ENCODE data around the gene CCBE1.

CCBE1 gene

DNA sequence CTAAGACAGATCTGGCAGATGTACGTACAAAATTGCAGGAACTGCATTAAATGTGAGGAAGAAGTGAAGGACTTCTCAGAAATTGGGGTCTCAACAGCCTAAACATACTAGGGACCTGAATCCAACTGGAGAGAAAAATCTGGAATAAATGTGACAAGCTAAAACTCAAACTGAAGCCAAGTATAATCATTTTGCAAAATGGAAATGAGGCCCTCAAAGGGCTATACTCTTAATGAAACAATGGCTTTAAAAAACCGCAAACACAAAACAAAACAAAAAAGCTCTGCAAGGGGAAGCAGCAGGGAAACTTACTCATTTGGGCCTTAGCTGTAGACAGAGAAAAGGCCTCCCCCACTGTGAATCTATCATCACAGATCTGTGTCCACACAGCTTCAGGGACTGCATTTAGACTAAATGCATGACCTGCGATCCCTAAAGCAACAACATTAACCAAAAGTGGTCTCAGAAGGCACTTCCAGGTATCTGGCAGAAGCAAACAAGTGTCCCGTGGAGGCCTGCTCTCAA lies 63.2 kb downstream of the CCBE1 start:
- Histone ChIP-seq H3K27me3 (no peaks in the 10 kb centered on the region; a peak in 1 of 22 replicates), H3K4me3 (no peak overlapping the region), H3K9ac (no peak overlapping the region), H3K36me3 (no peaks in the 10 kb centered on the region), H3K4me2 (no peak overlapping the region), H4K20me1 (no peaks in the 10 kb centered on the region), H3K27ac (no peak overlapping the region), H3K4me1 (peaks cover 0 to 15% (median 7%) of the 10 kb centered on the region in 10 experiments; a peak in 9 of 20 replicates), H3K9me3 (replicated peaks in 1 of 11) (peaks cover 0 to 6% (median 0%) of the 10 kb centered on the region in 11 experiments; a peak in 1 of 22 replicates)
- TF ChIP-seq Cebpa-rat (IDR thresholded peaks at IDR 0.05), result no peak

DNA sequence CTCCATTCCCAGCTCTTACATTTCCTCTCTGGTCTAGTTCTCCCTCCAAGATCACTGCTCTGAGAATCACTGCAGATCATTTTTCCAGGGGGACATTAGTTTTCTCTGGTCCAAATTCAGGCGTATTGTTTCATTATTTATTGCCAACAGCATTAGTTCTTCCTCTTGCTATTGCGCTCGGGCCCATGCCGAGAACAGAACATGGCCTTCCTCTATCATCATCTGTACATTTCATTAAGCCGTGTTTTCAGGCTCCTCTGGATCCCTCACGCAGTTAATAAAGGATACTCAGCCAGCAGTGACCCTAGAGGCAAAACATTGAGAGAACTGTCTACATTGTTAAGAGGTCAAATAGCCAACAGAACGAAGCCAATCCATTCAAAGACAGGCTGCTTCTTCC lies 63.9 kb downstream of the CCBE1 start:
- H3K4me2 ChIP-seq, result no peak overlapping the region
- H3K36me3 ChIP-seq, result no peaks in the 10 kb centered on the region
- H3K27ac ChIP-seq, result no peak overlapping the region
- no peak overlapping the region for H3K9ac ChIP-seq
- no peak for TF ChIP-seq Cebpa-rat (IDR thresholded peaks at IDR 0.05)
- peaks cover 0 to 6% (median 0%) of the 10 kb centered on the region in 11 experiments; a peak in 1 of 22 replicates for H3K9me3 ChIP-seq (replicated peaks in 1 of 11)
- H4K20me1 ChIP-seq, result no peaks in the 10 kb centered on the region
- no peaks in the 10 kb centered on the region; a peak in 1 of 22 replicates for H3K27me3 ChIP-seq
- peaks cover 0 to 15% (median 7%) of the 10 kb centered on the region in 10 experiments; a peak in 9 of 20 replicates for H3K4me1 ChIP-seq
- H3K4me3 ChIP-seq, result no peak overlapping the region

DNA sequence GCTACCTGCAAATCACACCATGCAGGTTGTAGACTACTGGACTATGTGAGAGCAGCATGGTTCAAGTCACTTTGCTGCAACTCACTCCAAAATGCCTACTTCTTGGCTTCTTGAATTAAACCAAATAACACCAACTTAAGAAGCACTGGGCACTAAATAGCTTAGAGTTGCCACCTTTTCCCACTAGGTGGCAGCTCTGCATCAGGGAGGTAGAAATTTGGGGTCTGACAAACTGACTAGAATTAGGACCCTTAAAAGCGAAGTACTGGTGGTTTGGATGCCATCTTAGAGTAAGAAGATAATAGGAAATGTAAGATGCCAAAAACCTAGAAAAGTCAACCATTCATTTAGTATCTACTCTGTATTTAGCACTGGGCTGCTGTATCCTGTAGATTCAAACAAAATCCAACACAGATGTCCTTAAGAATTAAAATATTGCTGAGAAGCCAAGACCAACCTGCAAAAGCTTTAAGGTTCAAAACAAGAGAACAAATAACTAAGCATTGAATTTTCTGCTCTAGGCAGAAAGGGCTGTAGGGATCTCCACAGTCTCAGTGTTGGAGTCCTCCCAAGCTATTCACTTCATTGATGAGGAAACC lies 65.5 kb downstream of the CCBE1 start:
- Histone ChIP-seq H3K27me3 (no peaks in the 10 kb centered on the region; a peak in 1 of 22 replicates), H3K27ac (no peak overlapping the region), H4K20me1 (no peaks in the 10 kb centered on the region), H3K4me2 (no peak overlapping the region), H3K36me3 (no peaks in the 10 kb centered on the region), H3K9me3 (replicated peaks in 1 of 11) (peaks cover 0 to 6% (median 0%) of the 10 kb centered on the region in 11 experiments; a peak in 1 of 22 replicates), H3K4me3 (no peak overlapping the region), H3K9ac (no peak overlapping the region), H3K4me1 (peaks cover 0 to 15% (median 7%) of the 10 kb centered on the region in 10 experiments; a peak in 9 of 20 replicates)
- no peak for TF ChIP-seq Cebpa-rat (IDR thresholded peaks at IDR 0.05)

DNA sequence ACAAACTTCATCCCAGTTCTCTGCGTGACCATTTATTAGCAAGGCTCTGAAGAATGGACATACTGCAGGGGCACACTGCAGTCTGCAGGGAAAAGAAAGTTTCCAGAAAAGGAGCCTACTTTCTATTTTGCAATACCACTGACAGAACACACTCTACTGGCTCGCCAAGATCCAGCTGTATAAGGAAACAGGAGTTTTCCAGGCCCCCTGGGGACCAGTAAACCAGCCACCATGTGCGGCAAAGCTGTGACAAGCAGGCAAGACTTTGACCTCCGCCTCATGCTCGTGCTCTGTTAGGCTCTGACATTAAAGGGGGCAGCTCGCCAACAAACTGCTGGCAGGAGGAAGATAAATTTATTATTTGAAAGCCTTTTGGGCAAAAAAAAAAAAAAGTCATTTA lies 67.3 kb downstream of the CCBE1 start:
- peaks cover 0 to 10% (median 5%) of the 10 kb centered on the region in 10 experiments; a peak in 15 of 20 replicates for H3K4me1 ChIP-seq
- H3K9me3 ChIP-seq (replicated peaks in 1 of 11), result peaks cover 0 to 6% (median 0%) of the 10 kb centered on the region in 11 experiments; a peak in 1 of 22 replicates
- no peak overlapping the region for H3K4me3 ChIP-seq
- TF ChIP-seq Cebpa-rat (IDR thresholded peaks at IDR 0.05), result no peak
- no peak overlapping the region for H3K27ac ChIP-seq
- H4K20me1 ChIP-seq, result no peaks in the 10 kb centered on the region
- H3K4me2 ChIP-seq, result no peak overlapping the region
- no peaks in the 10 kb centered on the region for H3K36me3 ChIP-seq
- H3K9ac ChIP-seq, result no peak overlapping the region
- H3K27me3 ChIP-seq, result no peaks in the 10 kb centered on the region; a peak in 1 of 22 replicates

DNA sequence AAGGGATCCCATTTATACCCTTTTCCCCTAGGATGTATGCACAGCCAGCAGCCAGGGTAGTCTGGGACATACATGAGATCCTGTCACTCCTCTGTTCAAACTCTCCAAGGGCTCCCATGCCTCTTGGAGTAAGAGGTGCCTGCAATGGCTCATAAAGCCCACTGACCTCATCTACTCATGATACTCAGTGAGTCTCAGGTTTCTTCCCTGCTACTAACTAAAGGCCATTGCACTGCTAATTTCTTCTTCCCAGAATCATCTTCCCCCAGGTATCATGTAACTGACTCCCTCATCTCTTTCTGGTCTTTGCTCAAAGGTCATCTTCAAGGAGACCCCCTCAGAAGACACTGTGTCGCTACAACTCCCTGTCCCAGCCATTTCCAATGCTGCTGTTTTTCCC lies 68.2 kb downstream of the CCBE1 start:
- peaks cover 3 to 18% (median 14%) of the 10 kb centered on the region in 10 experiments for H3K4me1 ChIP-seq
- no peaks in the 10 kb centered on the region for H3K36me3 ChIP-seq
- no peak overlapping the region for H3K27ac ChIP-seq
- no peaks in the 10 kb centered on the region; a peak in 1 of 22 replicates for H4K20me1 ChIP-seq
- TF ChIP-seq Cebpa-rat (IDR thresholded peaks at IDR 0.05), result no peak
- H3K27me3 ChIP-seq, result no peaks in the 10 kb centered on the region; a peak in 1 of 22 replicates
- H3K4me2 ChIP-seq, result no peak overlapping the region
- no peak overlapping the region for H3K9ac ChIP-seq
- peaks cover 0 to 6% (median 0%) of the 10 kb centered on the region in 11 experiments; a peak in 1 of 22 replicates for H3K9me3 ChIP-seq (replicated peaks in 1 of 11)
- H3K4me3 ChIP-seq, result no peak overlapping the region

DNA sequence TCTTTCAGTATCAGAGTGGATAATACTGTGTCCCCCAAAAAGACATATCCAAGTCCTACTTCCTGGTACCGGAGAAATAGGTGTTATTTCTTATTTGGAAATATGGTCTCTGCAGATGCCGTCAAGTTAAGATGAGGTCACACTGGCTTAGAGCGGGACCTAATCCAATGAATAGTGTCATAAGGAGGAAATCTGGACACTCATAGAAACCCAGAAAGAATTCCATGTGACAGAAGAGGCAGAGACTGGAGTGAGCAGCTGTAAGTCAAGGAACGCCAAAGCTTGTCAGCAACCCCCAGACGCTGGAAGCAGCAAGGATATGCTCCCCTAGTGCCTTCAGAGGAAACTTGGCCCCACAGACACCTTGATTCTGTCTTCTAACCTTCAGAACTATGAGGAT lies 69.8 kb downstream of the CCBE1 start:
- Histone ChIP-seq H3K4me3 (no peak overlapping the region), H3K27ac (no peak overlapping the region), H3K36me3 (no peaks in the 10 kb centered on the region), H3K9ac (no peak overlapping the region), H3K9me3 (replicated peaks in 1 of 11) (peaks cover 0 to 6% (median 0%) of the 10 kb centered on the region in 11 experiments; a peak in 1 of 22 replicates), H3K27me3 (no peaks in the 10 kb centered on the region; a peak in 1 of 22 replicates), H3K4me1 (peaks cover 12 to 33% (median 29%) of the 10 kb centered on the region in 10 experiments), H4K20me1 (no peaks in the 10 kb centered on the region; a peak in 1 of 22 replicates), H3K4me2 (no peak overlapping the region)
- TF ChIP-seq Cebpa-rat (IDR thresholded peaks at IDR 0.05), result no peak

DNA sequence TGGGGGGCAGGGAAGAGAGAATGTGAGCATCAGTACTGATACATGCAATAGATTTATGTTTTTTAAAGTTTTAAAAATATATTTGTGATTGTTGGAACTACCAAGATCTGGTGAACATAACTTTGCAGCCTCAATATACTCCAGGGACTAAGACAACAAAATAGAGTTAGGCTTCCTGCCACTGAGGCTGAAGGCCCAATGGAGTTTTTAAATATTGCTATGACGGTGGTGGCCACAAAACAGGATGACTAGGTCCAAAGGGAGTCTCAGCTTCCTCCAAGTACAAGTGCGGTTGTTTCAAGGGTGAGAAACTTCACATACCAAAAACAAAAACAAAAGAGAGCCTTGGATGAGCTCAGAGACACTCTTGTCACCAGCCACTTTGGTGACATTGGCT lies 72.9 kb downstream of the CCBE1 start:
- Histone ChIP-seq H3K4me1 (peaks cover 12 to 40% (median 29%) of the 10 kb centered on the region in 10 experiments), H4K20me1 (no peaks in the 10 kb centered on the region; a peak in 1 of 22 replicates), H3K4me2 (peak overlapping the region; percentile 12 to 89 (median 82)), H3K27me3 (no peaks in the 10 kb centered on the region; a peak in 1 of 22 replicates), H3K36me3 (no peaks in the 10 kb centered on the region), H3K9ac (no peak overlapping the region), H3K27ac (peak overlapping the region in 7 of 11 experiments; percentile 24 to 54 (median 44); a peak in 8 of 22 replicates), H3K4me3 (no peak overlapping the region; a peak in 1 of 20 replicates), H3K9me3 (replicated peaks in 1 of 11) (no peaks in the 10 kb centered on the region)
- TF ChIP-seq Cebpa-rat (IDR thresholded peaks at IDR 0.05), result no peak

DNA sequence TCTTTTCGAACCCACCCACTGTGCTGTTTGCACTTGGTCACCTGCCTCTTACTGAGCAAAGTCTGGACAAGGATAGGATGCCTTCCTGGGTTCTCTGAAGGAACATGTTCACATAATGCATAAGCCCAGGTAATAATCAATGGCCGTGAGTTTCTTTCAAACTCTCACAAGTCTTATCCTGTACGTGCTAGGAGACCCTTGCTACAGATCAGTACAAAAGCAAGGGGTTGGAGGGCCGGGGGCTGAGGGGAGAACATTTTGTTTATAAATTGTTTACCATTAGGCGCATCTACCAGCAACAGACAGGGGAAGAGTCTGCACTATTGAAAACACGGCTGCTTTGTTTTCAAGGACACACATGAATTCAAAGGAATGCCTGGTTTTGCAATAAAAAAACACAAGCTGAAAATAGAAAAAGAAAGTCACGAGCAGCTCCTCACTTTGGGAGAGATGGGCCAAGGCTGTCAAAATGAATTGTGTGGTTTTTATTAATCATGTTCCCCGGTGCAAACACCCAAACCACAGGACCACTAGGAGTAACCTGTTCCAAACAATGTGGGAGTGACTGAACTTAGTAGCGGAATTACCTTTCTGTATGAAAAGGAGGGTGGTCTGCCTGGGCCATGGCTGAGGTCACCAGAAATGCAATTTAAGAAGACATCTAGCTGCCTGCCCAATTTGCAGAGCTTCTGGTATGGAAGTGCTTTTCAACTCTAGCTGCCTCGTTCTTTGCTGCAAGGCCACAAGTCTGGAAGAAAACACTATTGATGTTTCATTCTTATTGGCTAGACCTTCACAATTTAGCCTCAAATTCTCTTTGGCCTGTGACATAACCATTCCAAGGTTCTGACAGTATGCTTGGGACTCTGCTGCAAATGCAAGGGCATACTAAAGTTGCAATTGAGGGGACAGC lies 73.5 kb downstream of the CCBE1 start:
- TF ChIP-seq Cebpa-rat (IDR thresholded peaks at IDR 0.05), result 0 out of 22 replicates have a peak, but pooled peaks of 3 of the 11 experiments have one; percentile 10 to 25 (median 12)
- Histone ChIP-seq H3K9ac (peak overlapping the region in 4 of 11 experiments; percentile 4 to 50 (median 42); a peak in 5 of 22 replicates), H3K36me3 (no peaks in the 10 kb centered on the region), H3K4me2 (peak overlapping the region; percentile 12 to 89 (median 82)), H3K4me1 (peaks cover 12 to 40% (median 29%) of the 10 kb centered on the region in 10 experiments), H3K27me3 (no peaks in the 10 kb centered on the region), H3K4me3 (peak overlapping the region in 2 of 10 experiments; percentile 1 to 14; a peak in 1 of 20 replicates), H4K20me1 (no peaks in the 10 kb centered on the region; a peak in 1 of 22 replicates), H3K27ac (peak overlapping the region in 8 of 11 experiments; percentile 12 to 59 (median 49); a peak in 14 of 22 replicates), H3K9me3 (replicated peaks in 1 of 11) (no peaks in the 10 kb centered on the region)
